Measurements from ENCODE around the gene FLVCR2.

Gene FLVCR2

DNA sequence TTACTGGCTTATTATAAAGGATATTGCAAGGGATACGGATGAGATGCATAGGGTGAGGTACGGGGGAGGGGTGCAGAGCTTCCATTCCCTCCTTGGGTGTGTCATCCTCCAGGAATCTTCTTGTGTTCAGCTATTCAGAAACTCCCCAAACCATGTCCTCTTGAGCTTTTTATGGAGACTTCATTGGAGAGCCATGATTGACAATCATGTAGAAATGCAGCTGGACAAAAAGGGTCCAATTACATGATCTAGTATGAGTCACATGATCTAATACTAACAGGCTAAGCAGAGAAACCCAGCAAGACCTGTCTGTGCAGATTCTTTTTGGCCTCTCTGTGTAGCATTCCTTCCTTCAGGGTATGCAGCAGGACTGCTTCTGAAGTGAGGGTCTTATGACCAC, 23.9 kb upstream of the FLVCR2 start:
- no peak for DNase-seq (ENCODE audit: low read depth)

- no peak for DNase-seq (ENCODE audit: low read depth)
These were observed 20.0 kb upstream of the FLVCR2 start for GRCh38 chr14:75558440-75558839.

DNA sequence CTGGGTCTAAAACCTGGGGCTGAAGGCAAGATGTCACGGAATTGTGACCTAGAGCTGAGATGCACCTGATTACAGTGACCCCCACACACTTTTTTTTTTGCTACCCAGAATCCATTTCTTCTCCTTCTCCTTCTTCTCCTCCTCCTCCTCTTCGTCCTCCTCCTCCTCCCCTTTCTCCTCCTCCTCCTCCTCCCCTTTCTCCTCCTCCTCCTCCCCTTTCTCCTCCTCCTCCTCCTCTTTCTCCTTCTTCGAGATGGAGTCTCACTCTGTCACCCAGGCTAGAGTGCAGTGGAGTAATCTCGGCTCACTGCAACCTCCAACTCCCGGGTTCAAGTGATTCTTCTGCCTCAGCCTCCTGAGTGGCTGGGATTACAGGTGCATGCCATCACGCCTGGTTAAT, 19.4 kb upstream of the FLVCR2 start:
- DNase-seq (ENCODE audit: low read depth), result no peak

GRCh38 chr14:75559451-75560222, 18.8 kb upstream of the FLVCR2 start:
- DNase-seq (ENCODE audit: low read depth), result peak; percentile 54

- no peak for DNase-seq (ENCODE audit: low read depth)
These were observed 17.4 kb upstream of the FLVCR2 start for GRCh38 chr14:75561013-75561432.

DNA sequence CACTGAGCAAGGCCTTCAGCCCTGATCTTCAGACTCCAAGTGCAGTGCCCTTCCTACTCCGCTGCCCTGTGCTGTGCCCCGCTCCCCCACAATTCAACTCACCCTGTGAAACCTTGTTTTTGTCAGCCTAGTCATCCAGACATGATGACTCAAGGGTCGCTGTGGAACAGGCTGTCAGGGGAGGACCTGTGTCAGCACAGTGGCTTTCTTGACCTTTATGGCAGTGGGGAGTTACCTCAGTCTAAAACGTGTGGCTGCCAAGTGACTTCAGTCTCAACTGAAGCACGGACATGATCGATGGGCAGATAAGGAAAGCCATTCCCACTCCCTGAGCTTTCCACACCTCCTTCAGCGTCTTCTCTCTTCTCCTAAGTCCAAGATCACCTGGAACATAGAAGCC, 16.3 kb upstream of the FLVCR2 start:
- DNase-seq (ENCODE audit: low read depth), result peak; percentile 49

DNA sequence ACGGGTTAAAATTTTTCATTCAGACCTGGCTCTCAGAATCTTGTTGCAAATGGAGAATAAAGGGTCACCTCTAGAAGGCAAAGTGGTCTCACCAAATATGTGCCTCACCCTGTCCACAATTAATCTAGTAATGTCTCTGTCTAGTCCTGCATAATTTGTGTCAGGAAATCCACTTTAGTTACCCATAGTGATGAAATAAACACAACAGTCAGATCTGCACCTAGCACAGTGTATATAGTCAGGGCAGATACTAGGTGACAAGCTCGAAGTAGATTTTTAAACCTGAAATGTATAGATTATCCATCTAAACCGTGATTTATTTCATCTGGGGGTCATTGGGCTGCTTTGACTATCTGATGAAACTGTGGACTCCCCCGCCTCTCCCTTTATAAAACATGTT, 15.9 kb upstream of the FLVCR2 start:
- no peak for DNase-seq (ENCODE audit: low read depth)

DNA sequence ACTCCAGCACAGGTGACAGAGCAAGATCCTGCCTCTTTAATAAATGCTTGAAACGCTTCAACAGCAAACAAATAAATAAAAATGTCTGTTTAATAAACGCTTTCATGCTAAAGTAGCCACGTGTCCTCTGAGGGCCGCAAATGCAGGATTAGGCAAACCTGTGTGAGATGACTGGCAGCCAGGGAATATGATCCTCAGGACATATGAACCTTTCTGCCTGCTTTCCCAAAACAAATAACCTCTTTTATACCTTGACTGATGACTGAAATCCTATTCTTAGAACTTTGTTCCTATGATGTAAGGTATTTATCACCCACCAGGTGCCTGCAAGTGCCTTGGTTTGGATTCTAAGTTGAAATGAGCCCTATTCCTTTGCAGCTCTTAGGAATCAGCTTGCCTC, 14.5 kb upstream of the FLVCR2 start:
- DNase-seq (ENCODE audit: low read depth), result no peak

DNA sequence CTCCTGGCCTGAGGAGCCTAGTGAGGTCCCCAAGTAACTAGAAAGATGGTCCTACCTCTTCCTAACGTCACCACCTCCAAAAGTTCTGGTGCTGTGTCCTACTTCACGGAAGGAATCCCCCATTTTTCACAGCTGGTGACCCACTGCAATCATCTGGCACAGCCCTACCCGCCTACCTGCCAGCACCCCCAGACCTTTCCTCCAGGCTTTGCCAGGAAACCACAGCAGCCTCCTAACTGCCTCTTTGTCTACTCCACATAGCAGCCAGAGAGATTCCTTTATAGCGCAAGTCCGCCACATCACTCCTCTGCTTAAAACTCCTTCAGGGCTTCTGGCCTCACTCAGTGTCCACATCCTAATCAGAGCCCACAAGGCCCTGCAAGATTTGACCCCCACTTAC, 13.4 kb upstream of the FLVCR2 start:
- DNase-seq (ENCODE audit: low read depth), result no peak

GRCh38 chr14:75566321-75566720, 12.1 kb upstream of the FLVCR2 start:
- peak; percentile 74 for DNase-seq (ENCODE audit: low read depth)

DNA sequence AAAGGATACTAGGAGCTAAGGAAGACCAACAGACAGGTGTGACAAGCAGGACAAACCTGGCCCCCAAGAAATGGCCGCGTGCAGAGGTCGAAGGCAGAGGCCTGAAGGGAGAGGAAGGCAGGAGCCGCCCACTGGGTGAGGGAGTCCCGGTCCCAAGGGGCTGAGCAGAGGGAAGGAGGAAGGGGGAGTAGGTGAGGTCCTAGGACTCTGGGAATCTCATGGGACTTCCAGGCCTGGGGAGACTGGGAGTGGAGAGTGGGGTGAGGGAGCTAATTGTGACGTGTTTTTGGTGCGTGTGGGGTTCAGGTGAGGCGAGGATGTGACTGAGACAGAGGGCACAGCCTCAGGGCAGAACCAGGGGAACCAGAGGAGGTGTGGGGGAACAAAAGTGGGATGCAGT, 11.7 kb upstream of the FLVCR2 start:
- no peak for DNase-seq (ENCODE audit: low read depth)

DNA sequence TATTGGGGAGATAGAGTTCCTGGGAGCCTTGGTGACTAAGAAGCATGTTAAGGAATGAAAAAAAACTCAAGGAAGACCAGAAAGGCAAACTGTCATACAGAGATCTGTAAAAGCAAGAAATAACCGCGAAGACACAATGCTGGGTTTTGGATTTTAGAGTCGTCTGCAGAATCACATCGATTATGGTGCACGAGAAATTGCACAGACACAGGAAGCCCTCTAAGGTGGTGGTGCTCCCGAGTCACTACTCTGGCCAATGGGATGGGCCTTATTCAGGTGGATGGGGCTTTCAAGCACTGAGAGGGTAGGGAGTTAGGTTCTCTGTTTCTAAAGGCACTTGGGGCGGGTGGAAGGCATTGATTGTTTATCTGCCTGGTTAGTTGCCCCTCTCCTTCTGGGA, 10.3 kb upstream of the FLVCR2 start:
- DNase-seq (ENCODE audit: low read depth), result no peak

DNA sequence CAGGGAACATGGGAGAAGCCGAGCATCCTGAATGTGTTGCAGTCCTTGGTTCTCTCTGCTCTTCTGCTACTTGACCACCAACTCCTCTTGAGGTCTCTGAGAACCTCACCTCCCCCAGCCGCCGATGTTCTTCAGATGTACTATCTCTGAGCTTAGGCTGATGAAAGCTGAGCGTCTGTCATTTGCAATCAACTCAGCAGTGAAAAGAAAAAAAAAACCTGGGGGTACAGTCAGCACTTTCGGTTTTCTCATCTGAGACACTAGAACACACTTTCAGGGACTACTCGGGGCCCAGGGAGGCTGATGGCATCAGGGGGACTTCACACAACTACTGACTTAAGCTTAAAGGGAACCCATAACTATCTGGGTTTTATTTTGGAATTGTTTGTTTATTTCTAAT, 9.6 kb upstream of the FLVCR2 start:
- DNase-seq (ENCODE audit: low read depth), result no peak

GRCh38 chr14:75570797-75571196, 7.6 kb upstream of the FLVCR2 start:
- no peak for DNase-seq (ENCODE audit: low read depth)

- no peak for DNase-seq (ENCODE audit: low read depth)
These were observed 6.3 kb upstream of the FLVCR2 start for GRCh38 chr14:75572104-75572503.

GRCh38 chr14:75577090-75577489, 1.3 kb upstream of the FLVCR2 start:
- DNase-seq (ENCODE audit: low read depth), result no peak

DNA sequence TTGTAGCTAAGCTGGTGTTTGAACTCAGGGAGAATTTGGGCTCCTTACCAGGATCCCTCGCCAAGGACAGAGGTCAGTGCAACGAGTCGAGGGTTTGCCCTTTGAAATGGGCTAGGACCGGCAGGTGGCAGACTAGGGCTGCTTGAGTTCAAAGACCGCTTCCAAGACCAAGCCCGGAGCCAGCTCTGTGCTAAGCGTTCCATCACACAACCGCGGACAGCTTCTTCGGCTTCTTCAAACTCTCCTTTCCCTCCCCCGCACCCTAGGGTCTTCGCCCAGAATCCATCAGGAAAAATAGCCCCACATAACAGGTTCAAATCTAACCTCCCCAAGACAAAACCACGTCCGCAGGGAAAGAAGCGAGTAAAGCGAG, 705 bp upstream of the FLVCR2 start:
- peak; percentile 52 for DNase-seq (ENCODE audit: low read depth)

DNA sequence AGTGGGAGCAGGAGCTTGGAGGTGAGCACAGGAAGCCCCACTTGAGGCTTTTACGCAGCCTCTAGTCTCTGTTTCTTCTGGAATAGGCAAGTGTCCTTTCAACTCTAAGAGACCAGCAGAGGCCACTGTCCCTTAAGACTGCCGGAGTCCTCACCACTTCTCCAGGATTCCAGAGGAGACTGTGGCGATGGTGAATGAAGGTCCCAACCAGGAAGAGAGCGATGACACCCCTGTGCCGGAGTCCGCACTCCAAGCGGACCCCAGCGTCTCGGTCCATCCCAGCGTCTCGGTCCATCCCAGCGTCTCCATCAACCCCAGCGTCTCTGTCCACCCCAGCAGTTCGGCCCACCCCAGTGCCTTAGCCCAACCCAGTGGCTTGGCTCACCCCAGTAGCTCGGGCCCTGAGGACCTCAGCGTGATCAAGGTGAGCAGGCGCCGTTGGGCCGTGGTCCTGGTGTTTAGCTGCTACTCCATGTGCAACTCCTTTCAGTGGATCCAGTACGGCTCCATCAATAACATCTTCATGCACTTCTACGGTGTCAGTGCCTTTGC, 442 bp downstream of the FLVCR2 start:
- no peak for DNase-seq (ENCODE audit: low read depth)

GRCh38 chr14:75579338-75579864, 981 bp downstream of the FLVCR2 start:
- no peak for DNase-seq (ENCODE audit: low read depth)

GRCh38 chr14:75579882-75580281, 1.5 kb downstream of the FLVCR2 start:
- no peak for DNase-seq (ENCODE audit: low read depth)

- no peak for DNase-seq (ENCODE audit: low read depth)
These were observed 9.0 kb downstream of the FLVCR2 start for GRCh38 chr14:75587388-75587787.

DNA sequence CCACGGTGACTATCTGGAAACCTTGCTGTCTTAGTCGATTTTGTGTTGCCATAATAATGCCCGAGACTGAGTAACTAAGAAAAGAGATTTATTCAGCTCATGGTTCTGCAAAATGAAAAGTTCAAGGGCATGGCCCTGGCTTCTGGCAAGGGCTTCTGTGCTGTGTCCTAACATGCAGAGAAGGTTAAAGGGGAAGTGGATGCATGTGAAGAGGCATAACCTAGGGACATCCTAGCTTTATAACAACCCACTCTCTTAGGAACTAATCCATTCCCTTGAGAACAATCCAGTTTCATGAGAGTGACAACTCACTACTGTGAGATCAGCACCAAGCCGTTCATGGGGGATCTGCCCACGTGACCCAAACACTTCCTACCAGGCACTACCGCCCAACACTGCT, 11.5 kb downstream of the FLVCR2 start:
- no peak for DNase-seq (ENCODE audit: low read depth)

DNA sequence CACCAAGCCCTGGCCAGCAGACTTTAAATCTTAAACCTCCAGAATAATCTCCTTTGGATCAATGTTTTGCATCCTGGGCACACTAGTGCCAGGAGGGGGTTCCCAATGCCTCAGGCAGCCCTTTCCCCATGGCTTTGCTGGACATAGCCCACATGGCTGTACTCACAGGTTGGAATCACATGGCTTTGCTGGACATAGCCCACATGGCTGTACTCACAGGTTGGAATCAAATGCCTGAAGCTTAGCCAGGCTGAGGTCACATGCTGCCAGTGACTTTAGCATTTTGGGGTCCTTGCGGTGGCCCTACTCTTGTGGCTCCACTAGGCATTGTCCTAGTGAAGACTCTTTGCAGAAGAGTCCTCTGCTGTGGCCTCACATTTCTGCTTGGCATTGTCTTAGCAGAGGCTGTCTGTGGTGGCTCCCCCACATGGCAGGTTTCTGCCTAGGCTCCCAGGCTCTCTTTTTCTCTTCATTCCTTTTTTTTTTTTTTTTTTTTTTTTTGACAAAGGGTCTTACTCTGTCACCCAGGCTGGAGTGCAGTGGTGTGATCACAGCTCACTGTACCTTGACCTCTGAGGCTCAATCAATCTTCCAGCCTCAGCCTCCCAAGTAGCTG, 13.0 kb downstream of the FLVCR2 start:
- no peak for DNase-seq (ENCODE audit: low read depth)
